ENCODE results near the gene TMEM181.

DNA sequence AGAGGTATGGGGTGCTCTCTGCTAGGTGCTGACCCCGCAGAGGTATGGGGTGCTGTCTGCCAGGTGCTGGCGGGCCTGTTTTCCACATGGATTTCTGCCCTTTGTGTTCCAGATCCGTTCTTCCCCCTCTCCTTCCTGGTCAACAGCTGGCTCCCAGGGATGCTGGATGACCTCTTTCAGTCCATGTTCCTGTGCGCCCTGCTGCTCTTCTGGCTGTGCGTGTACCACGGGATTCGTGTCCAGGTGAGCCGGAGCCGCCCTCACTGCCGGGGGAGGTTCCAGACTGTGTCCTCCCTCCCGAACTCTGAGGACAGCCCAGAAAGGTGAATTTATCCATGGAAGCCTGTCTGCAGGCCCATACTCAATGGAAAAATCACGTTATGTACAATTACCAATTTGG lies 48.3 kb downstream of the TMEM181 start:
- TF ChIP-seq, protein P1, sequence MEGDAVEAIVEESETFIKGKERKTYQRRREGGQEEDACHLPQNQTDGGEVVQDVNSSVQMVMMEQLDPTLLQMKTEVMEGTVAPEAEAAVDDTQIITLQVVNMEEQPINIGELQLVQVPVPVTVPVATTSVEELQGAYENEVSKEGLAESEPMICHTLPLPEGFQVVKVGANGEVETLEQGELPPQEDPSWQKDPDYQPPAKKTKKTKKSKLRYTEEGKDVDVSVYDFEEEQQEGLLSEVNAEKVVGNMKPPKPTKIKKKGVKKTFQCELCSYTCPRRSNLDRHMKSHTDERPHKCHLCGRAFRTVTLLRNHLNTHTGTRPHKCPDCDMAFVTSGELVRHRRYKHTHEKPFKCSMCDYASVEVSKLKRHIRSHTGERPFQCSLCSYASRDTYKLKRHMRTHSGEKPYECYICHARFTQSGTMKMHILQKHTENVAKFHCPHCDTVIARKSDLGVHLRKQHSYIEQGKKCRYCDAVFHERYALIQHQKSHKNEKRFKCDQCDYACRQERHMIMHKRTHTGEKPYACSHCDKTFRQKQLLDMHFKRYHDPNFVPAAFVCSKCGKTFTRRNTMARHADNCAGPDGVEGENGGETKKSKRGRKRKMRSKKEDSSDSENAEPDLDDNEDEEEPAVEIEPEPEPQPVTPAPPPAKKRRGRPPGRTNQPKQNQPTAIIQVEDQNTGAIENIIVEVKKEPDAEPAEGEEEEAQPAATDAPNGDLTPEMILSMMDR (conservative IDR thresholded peaks at IDR 0.05 in 1 of 2, IDR thresholded peaks at IDR 0.05 in 1 of 2; ENCODE audit: extremely low read depth in 1 of 2, insufficient read depth in 1 of 2, low read depth in 1 of 2, low read length in 2 of 2): no peak
- no peak for TF ChIP-seq EZH2 (IDR thresholded peaks at IDR 0.05; ENCODE audit: borderline replicate concordance, low read length)

All from mammary epithelial cell (primary cell).